SK-N-MC (cell line): ENCODE data around the gene NSFL1C.

Experiments used
- DNase-seq: peaks from one replicate; pipeline ENCODE4 v3.0.0-alpha.2; 2011; ENCODE audit warnings: low read depth, low spot score
- H3K27ac ChIP-seq: fragments of 200-600 bp; sonication (generic); 2 replicates; pipeline ENCODE4 v1.5.1; 2016; ENCODE audit warnings: mixed run types
- H3K36me3 ChIP-seq: fragments of 200-600 bp; sonication (generic); 2 replicates; pipeline ENCODE4 v1.6.1; 2017; ENCODE audit warnings: antibody characterized with exemption, low read length, mixed read lengths; ENCODE audit not compliant: insufficient read depth
- H3K4me3 ChIP-seq: fragments of 200-600 bp; sonication (generic); 2 replicates; pipeline ENCODE4 v1.5.1; 2016
- H3K9ac ChIP-seq: fragments of 200-600 bp; sonication (generic); 2 replicates; pipeline ENCODE4 v1.8.0; 2017; ENCODE audit warnings: mixed run types, mixed read lengths; ENCODE audit not compliant: insufficient read length
- H3K9me3 ChIP-seq: fragments of 200-600 bp; sonication (generic); 2 replicates; pipeline ENCODE4 v1.6.1; 2017; ENCODE audit warnings: low read depth, mild to moderate bottlenecking, antibody characterized with exemption, low read length, moderate library complexity, mixed read lengths
- EZH2 ChIP-seq: fragments of 200-600 bp; sonication (generic); IDR thresholded peaks from one replicate; pipeline ENCODE4 v1.6.1; 2017; ENCODE audit warnings: antibody characterized with exemption
- FOXP2 ChIP-seq: optimal IDR thresholded peaks from 2 replicates; pipeline ENCODE3; 2011; ENCODE audit warnings: mild to moderate bottlenecking, moderate library complexity; ENCODE audit not compliant: insufficient read depth; ENCODE audit errors: extremely low read length, control extremely low read depth
- POLR2AphosphoS5 ChIP-seq: IDR thresholded peaks from 2 replicates; pipeline ENCODE4 v1.6.1; 2012; ENCODE audit warnings: mild to moderate bottlenecking, low read depth, low read length, borderline replicate concordance

Gene NSFL1C

DNA sequence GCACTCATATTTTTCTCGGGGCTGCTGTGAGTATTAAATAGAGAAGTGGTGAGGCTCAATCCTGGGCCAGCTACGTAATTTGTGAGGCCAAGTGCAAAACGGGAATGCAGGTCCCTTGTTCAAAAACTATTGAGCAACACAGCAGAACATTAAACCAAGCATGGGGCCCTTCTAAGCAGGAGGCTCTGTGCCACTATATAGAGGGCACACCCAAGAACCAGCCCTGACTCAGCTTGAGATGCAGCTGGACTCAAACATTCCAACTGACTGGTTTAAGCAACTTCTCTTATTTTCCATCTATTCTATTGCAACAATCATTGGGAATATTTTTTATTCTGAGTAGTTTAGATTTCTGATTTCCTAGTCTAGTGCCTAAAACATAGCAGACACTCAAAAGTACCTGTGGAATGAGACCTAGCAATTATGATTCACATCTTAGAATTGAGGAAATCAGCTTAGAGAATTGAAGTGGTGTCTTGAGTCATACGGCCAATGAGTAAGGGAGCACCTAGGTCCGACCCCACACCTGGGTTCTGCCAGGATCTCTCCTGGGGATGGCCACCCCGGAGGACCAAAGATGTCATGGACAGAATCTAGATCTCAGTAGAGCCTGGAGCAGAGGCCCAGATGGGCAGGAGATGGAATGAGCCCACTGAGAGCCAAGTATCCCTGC, 23.3 kb upstream of the NSFL1C start:
- Histone ChIP-seq H3K36me3 (no peaks in the 10 kb centered on the region), H3K9ac (no peak overlapping the region), H3K9me3 (no peaks in the 10 kb centered on the region), H3K4me3 (no peak overlapping the region), H3K27ac (no peak overlapping the region)
- no peak for TF ChIP-seq EZH2
- TF ChIP-seq POLR2AphosphoS5, result no peak
- TF ChIP-seq FOXP2, result no peak
- no peak for DNase-seq

- Histone ChIP-seq H3K4me3 (no peak overlapping the region), H3K9me3 (no peaks in the 10 kb centered on the region), H3K27ac (no peak overlapping the region), H3K9ac (no peak overlapping the region), H3K36me3 (no peaks in the 10 kb centered on the region)
- TF ChIP-seq EZH2 (no peak), POLR2AphosphoS5 (no peak), FOXP2 (no peak)
- DNase-seq, result no peak
Measured at GRCh38 chr20:1489325-1489724, 22.7 kb upstream of the NSFL1C start.

DNA sequence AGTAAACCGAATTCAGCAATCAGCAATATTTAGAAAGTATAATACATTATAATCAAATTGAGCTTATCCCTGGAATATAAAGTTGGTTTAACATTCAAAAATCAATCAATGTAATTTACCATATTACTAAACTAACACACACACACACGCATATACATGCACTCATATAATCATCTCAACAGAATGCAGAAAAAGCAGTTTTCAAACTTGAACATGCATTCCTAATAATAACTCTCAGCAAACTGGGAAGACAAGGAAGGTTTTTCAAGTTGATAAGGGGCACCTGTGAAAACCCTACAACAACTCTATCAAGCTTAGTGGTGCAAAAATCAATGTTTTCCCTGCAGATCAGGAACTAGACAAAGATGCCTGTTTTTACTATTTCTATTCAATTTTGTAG, 19.9 kb upstream of the NSFL1C start:
- no peak for TF ChIP-seq EZH2
- no peak for TF ChIP-seq FOXP2
- no peak for TF ChIP-seq POLR2AphosphoS5
- no peak for DNase-seq
- H3K36me3 ChIP-seq, result no peaks in the 10 kb centered on the region
- no peak overlapping the region for H3K9ac ChIP-seq
- H3K9me3 ChIP-seq, result no peaks in the 10 kb centered on the region
- no peak overlapping the region for H3K27ac ChIP-seq
- no peak overlapping the region for H3K4me3 ChIP-seq

DNA sequence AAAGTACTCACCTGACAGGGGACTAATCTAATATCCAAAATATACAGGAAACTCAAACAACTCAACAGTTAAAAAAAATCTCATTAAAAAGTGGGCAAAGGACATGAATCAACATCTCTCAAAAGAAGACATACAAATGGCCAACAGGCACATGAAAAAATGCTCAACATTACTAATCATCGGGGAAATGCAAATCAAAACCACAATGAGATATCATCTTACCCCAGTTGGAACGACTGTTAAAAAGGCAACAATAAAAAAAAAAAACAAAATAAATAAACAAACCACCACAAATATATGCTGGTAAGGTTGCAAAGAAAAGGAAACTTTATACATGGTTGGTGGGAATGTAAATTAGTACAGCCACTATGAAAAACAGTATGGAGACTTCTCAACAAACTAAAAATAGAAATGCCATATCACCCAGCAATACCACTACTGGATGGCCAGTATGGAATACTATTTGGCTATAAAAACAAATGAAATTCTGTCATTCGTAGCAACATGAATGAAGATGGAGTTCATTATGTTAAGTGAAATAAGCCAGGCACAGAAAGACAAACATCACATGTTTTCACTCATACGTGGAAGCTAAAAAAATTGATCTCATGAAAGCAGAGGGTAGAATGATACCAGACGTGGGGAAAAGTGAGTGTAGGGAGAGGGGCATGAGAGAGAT, 17.9 kb upstream of the NSFL1C start:
- Histone ChIP-seq H3K9me3 (no peaks in the 10 kb centered on the region), H3K4me3 (no peak overlapping the region), H3K27ac (no peak overlapping the region), H3K36me3 (no peaks in the 10 kb centered on the region), H3K9ac (no peak overlapping the region)
- DNase-seq, result no peak
- TF ChIP-seq FOXP2 (no peak), EZH2 (no peak), POLR2AphosphoS5 (no peak)

GRCh38 chr20:1479831-1480595, 13.4 kb upstream of the NSFL1C start:
- DNase-seq, result no peak
- Histone ChIP-seq H3K4me3 (no peak overlapping the region), H3K36me3 (no peaks in the 10 kb centered on the region), H3K9me3 (no peaks in the 10 kb centered on the region), H3K9ac (no peak overlapping the region), H3K27ac (no peak overlapping the region)
- TF ChIP-seq FOXP2 (no peak), POLR2AphosphoS5 (no peak), EZH2 (no peak)

DNA sequence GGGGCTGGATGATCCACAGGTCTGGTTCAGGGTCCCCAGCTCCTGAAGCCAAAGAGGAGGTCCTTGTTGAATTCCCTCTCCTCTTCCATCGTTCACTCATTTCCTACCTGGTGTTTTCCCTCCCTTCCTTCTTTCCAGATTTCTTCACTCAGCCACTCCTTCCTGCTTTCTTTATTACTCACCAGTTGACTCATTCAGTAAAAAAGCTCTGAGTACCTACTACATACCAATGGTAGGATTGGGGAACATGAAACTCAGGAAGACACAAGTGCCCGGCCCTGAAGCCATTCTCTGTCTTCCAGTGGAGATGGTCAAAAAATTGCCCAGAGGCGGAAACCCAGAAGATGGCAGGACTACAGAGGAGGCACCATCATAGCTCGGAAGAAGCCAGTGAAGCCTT, 11.9 kb upstream of the NSFL1C start:
- no peak overlapping the region for H3K9ac ChIP-seq
- H3K9me3 ChIP-seq, result no peaks in the 10 kb centered on the region
- H3K4me3 ChIP-seq, result no peak overlapping the region
- TF ChIP-seq EZH2 (no peak), FOXP2 (no peak), POLR2AphosphoS5 (no peak)
- H3K27ac ChIP-seq, result no peak overlapping the region
- no peaks in the 10 kb centered on the region for H3K36me3 ChIP-seq
- no peak for DNase-seq

GRCh38 chr20:1477896-1478490, 11.3 kb upstream of the NSFL1C start:
- Histone ChIP-seq H3K9me3 (no peaks in the 10 kb centered on the region), H3K4me3 (no peak overlapping the region), H3K36me3 (no peaks in the 10 kb centered on the region), H3K9ac (no peak overlapping the region), H3K27ac (no peak overlapping the region)
- no peak for DNase-seq
- no peak for TF ChIP-seq FOXP2
- no peak for TF ChIP-seq POLR2AphosphoS5
- TF ChIP-seq EZH2, result no peak
